ENCODE data around the gene OR52A5.

GRCh38 chr11:5137014-5137413, 1.1 kb downstream of the OR52A5 start:
- no peak for TF ChIP-seq CTCF (IDR thresholded peaks at IDR 0.05)
- no peak for TF ChIP-seq POLR2A (IDR thresholded peaks at IDR 0.05)
- TF ChIP-seq POLR2AphosphoS5 (IDR thresholded peaks at IDR 0.05) = no peak
- no peak for TF ChIP-seq EP300 (IDR thresholded peaks at IDR 0.05)
